Activated CD8-positive, alpha-beta T cell treated with anti-CD3 and anti-CD28 coated beads, Interleukin-2, amount 10 ng/mL, durations not matched to agents 7 days and 5 days (primary cell): Measurements from ENCODE around the gene FKBP14. TPM values are rescaled to one million over a fixed set of nuclear protein-coding genes. Genes with fewer than 3 reads are reported as not detected.

ENCODE experiments used
- ATAC-seq: fragments of 150-1000 bp; cut with Tn5 transposase; one replicate; pipeline ENCODE4 v1.10.0; 2021; ENCODE audit warnings: moderate library complexity
- CTCF ChIA-PET: fragments of 350-600 bp; sonication (Branson Sonifier 250); formaldehyde crosslinking; loops from one replicate; lab custom pipeline; 2021; ENCODE audit warnings: antibody characterized with exemption; lab: Charles Lee
- POLR2A ChIA-PET: fragments of 350-600 bp; sonication (Branson Sonifier 250); formaldehyde crosslinking; loops from one replicate; lab custom pipeline; 2021; ENCODE audit warnings: antibody characterized with exemption; lab: Charles Lee
- DNase-seq: peaks from one replicate; pipeline ENCODE4 v3.0.0-alpha.2; 2020
- H3K27ac Mint-ChIP-seq: one replicate; pipeline ENCODE4 v1.8.0; 2021; ENCODE audit warnings: mild to moderate bottlenecking, mixed read lengths
- H3K27me3 Mint-ChIP-seq: one replicate; pipeline ENCODE4 v1.8.0; 2021; ENCODE audit warnings: low read depth, mixed read lengths
- H3K36me3 Mint-ChIP-seq: one replicate; pipeline ENCODE4 v1.8.0; 2021; ENCODE audit warnings: low read depth, mixed read lengths
- H3K4me1 Mint-ChIP-seq: one replicate; pipeline ENCODE4 v1.8.0; 2021; ENCODE audit warnings: low read depth, mixed read lengths
- H3K4me3 Mint-ChIP-seq: one replicate; pipeline ENCODE4 v1.8.0; 2021; ENCODE audit warnings: mild to moderate bottlenecking, mixed read lengths
- H3K9me3 Mint-ChIP-seq: one replicate; pipeline ENCODE4 v1.8.0; 2022; ENCODE audit warnings: mixed read lengths; ENCODE audit not compliant: insufficient read depth
- total RNA-seq, 2 experiments: library from RNA; stranded (reverse); gene quantifications; one replicate each; pipeline ENCODE4 v1.2.3, GENCODE V29; 2021

FKBP14 gene
- total RNA-seq, 2 experiments from 2014 or later: 4.2 to 5.4 TPM

DNA sequence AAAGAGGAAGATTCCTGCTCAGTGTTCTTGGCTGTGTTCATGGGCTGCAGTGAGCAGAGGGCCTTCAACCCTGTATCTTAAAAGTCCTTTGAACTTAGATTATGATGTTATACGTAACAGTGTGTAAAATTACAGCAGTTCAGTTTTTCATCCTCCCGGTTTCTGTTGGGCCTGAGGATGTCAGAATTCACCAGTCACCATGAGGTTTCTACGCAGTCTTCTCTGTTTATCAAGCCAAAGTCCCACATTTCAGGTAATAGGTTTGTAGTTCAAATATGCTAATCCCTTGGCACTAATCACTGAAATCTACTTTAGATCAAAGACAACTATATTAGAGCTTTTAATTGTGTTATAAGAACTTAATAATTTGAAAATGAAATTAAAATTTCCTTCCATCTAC is 26.6 kb upstream of the FKBP14 start:
- H3K36me3 Mint-ChIP-seq: peaks cover 10% of the 10 kb centered on the region
- no peaks in the 10 kb centered on the region for H3K27me3 Mint-ChIP-seq
- H3K4me3 Mint-ChIP-seq: no peak overlapping the region
- ChIA-PET CTCF (interaction anchor here (1.0 kb wide), 1 partner anchor 9 kb away, joined by 7 read pairs; no protein-coding TSS in a partner anchor), POLR2A (no interaction called here)
- DNase-seq: no peak
- H3K4me1 Mint-ChIP-seq: no peaks in the 10 kb centered on the region
- H3K9me3 Mint-ChIP-seq: no peaks in the 10 kb centered on the region
- H3K27ac Mint-ChIP-seq: no peak overlapping the region
- ATAC-seq: no peak

DNA sequence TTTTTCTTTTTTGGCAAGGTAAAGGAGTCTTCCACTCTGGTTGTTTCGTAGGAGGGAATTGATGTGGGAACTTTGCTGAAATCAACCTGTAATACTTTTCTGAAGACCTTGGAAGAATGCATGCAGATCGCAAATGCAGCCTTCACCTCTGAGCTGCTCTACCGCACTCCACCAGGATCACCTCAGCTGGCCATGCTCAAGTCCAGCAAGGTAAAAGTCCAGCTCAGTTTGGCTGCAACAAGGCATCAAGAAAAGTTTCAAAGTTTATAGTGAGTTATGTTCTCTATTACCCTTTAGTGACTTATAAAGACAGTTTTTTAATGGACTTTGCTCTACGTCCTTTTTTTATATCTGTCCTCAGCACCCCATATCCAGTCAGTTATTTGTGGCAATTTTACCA is 22.7 kb upstream of the FKBP14 start:
- Mint-ChIP-seq H3K4me3 (no peak overlapping the region), H3K9me3 (no peaks in the 10 kb centered on the region), H3K36me3 (peaks cover 11% of the 10 kb centered on the region), H3K4me1 (no peaks in the 10 kb centered on the region), H3K27me3 (no peaks in the 10 kb centered on the region), H3K27ac (no peak overlapping the region)
- ATAC-seq: no peak
- ChIA-PET POLR2A (no interaction called here), CTCF (interaction anchor here (1.5 kb wide), 1 partner anchor 13 kb away, joined by 6 read pairs; no protein-coding TSS in a partner anchor)
- DNase-seq: no peak

DNA sequence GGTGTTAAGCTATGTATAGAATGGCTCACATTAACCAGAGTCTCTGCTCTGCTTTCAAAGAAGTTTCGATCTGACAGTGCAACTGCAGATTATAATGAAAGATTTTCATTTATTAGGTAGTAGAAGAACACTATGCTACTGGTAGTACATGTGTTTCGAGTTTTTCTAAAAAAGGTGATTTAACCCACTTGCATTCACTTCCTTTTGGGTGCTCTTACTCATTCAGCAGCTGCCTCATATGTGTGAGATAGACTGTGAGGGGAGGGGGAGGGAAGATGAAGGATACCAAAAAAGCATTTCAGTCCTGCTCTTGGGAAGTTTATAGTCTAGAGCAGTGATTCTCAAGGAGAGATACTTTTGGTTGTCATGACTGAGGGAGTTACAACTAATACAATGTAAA is 22.1 kb upstream of the FKBP14 start:
- Mint-ChIP-seq H3K36me3 (peaks cover 11% of the 10 kb centered on the region), H3K4me1 (no peaks in the 10 kb centered on the region), H3K27ac (no peak overlapping the region), H3K9me3 (no peaks in the 10 kb centered on the region), H3K27me3 (no peaks in the 10 kb centered on the region), H3K4me3 (no peak overlapping the region)
- no peak for DNase-seq
- ChIA-PET CTCF (interaction anchor here (1.5 kb wide), 1 partner anchor 14 kb away, joined by 6 read pairs; no protein-coding TSS in a partner anchor), POLR2A (no interaction called here)
- no peak for ATAC-seq

DNA sequence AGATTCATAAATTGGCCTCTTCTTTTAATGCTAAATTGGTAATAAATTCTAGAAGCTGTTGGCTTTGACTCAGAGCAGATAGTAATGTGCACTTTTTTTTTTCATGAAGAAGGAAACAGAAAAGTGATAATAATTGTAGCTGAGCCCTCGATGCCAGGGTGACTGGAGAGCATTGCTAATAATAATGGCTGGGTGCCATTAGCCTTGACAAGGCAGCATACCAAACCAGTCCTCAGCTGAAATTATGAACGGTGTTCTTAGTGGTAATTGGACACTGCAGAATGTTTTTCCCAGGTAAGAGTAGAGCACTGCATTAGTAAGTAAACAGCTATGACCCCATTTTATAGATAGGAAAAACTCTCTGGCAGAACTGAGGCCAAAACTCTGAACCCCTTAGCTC is 20.6 kb upstream of the FKBP14 start:
- Mint-ChIP-seq H3K36me3 (peaks cover 11% of the 10 kb centered on the region), H3K27me3 (no peaks in the 10 kb centered on the region)

DNA sequence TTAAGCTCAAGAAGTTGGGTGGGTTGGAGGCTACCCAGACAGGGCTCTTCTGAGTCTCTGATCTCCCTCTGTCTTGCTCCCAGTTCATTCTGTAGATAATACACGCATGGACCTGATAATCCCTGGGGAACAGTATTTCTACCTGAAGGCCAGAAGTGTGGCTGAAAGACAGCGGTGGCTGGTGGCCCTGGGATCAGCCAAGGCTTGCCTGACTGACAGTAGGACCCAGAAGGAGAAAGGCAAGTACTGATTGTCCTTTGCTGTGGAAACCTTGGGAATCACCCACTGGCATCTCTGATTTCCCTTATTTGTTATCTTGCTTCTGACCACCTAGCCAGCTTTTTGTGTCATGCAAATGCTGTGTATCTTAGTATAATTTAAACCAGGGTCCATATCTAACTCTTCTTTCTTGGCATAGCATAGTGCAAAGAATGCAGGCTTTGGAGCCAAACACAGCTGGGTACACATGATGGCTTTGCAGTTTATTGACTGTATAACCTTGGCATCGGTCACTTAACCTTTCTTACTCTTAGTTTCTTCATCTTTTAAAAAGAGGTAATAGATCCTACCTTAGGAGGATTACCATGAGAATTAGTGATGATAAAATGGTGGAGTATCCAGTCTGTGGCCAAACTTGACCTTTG is 19.7 kb upstream of the FKBP14 start:
- ATAC-seq (no peak), DNase-seq (no peak)
- Mint-ChIP-seq H3K27me3 (no peaks in the 10 kb centered on the region), H3K9me3 (no peaks in the 10 kb centered on the region), H3K4me3 (no peak overlapping the region), H3K4me1 (peaks cover 11% of the 10 kb centered on the region), H3K27ac (no peak overlapping the region), H3K36me3 (peaks cover 11% of the 10 kb centered on the region)
- ChIA-PET CTCF (interaction anchor here (2.4 kb wide), 1 partner anchor 16 kb away, joined by 12 read pairs; no protein-coding TSS in a partner anchor), POLR2A (no interaction called here)

More for the DNA sequence above, 20.6 kb upstream of the FKBP14 start:
- no peak for ATAC-seq
- Mint-ChIP-seq H3K27ac (no peak overlapping the region), H3K4me1 (peaks cover 7% of the 10 kb centered on the region), H3K4me3 (no peak overlapping the region), H3K9me3 (no peaks in the 10 kb centered on the region)
- ChIA-PET CTCF (interaction anchor here (1.4 to 2.4 kb wide), 2 partner anchors 15 to 693 kb away, joined by 3 to 12 read pairs; no protein-coding TSS in a partner anchor), POLR2A (no interaction called here)
- no peak for DNase-seq

DNA sequence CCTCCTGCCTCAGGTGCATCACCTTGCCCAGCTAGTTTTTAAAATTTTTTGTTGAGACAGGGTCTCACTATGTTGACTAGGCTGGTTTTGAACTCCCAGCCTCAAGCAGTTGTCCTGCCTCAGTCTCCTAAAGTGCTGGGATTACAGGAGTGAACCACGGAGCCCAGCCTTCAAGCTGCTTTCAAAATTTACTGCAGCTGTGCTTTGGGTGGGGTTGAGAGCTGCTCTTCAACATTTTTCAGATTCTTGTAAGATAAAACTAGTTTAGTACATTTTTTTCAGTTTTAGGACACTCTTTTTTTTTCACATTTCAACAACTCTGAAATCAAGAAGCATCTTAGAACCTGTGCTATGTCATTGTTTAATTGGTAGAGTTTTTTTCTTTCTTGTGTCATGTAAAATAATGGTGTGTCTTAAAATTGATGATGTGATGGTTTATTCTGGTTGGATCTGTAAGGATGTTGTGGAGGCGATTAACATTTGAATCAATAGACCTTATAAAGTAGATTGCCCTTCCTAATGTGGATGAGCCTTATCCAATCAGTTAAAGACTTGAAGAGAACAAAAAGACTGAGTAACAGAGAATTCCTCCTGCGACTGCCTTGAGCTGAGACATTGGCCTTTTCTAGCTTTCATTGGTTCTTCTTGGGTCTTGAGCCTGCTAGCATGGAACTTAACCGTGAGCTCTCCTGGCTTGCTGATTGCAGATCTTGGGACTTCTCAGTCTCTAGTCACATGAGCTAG is 15.2 kb upstream of the FKBP14 start:
- Mint-ChIP-seq H3K27ac (no peak overlapping the region), H3K4me1 (peaks cover 16% of the 10 kb centered on the region), H3K4me3 (no peak overlapping the region), H3K9me3 (no peaks in the 10 kb centered on the region), H3K27me3 (no peaks in the 10 kb centered on the region), H3K36me3 (peaks cover 6% of the 10 kb centered on the region)
- no peak for DNase-seq
- ChIA-PET POLR2A (no interaction called here), CTCF (interaction anchor here (0.6 to 5.7 kb wide), 3 partner anchors 12 to 22 kb away, joined by 3 to 33 read pairs (median 3); no protein-coding TSS in a partner anchor)
- no peak for ATAC-seq

DNA sequence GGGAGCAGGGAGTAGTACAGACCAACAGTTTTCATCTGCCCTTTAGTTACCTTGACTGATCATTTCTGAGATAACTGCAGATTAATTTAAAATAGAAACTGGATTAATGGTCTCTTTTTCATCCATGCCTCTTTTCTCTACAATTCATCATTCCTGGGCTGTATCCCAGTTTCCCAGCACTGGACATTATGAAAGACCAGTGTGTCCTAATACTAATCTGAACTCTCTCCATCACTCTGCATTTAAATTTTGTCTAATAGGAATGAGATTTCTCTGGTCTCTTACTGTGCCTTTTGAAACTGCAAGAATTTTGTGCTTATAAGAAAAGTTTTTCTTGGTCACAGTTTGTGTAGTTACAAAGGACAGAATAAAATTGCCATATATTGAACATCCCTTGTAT is 14.4 kb upstream of the FKBP14 start:
- H3K36me3 Mint-ChIP-seq: no peaks in the 10 kb centered on the region
- H3K4me1 Mint-ChIP-seq: peaks cover 16% of the 10 kb centered on the region
- H3K4me3 Mint-ChIP-seq: no peak overlapping the region
- no peaks in the 10 kb centered on the region for H3K9me3 Mint-ChIP-seq
- no peak for DNase-seq
- CTCF ChIA-PET: interaction anchor here (0.6 to 5.7 kb wide), 3 partner anchors 11 to 21 kb away, joined by 3 to 33 read pairs (median 3); no protein-coding TSS in a partner anchor
- no peak overlapping the region for H3K27ac Mint-ChIP-seq
- no peak for ATAC-seq
- H3K27me3 Mint-ChIP-seq: no peaks in the 10 kb centered on the region
- POLR2A ChIA-PET: no interaction called here

DNA sequence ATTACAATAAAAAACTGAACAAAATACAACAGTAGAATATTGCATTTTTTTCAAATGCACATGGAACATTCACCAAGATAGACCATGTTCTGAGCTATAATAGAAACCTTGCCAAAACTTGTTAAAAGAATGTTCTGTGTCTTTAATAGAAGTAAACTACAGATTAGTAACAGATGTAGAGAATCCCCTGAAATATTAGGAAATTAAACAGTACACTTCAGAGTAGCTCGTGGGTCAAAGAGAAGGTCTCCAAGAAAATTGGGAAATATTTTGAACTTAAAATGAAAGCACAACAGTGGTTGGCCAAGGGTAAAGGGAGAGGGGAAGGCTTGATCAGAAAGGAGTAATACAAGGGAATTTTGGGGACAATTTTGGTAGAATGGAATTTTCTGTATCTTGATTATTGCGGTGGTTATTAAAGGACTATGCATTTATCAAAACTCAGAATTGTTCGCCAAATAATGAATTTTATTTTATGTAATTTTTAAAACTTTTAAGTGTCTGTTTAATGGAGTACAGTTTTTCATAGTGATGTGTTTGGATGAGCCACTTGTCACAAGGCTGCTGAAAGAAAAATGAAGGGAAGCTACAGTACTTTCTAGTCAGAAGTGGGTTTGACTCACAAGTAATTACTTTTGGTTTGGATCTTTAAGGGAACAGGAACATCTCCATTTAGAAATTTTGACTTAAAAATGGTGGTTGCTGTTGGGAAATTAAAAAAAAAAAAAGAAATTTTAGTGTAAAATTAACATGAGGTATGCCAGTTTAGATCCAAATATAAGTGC is 11.9 kb upstream of the FKBP14 start:
- DNase-seq: no peak
- Mint-ChIP-seq H3K27me3 (no peaks in the 10 kb centered on the region), H3K4me3 (no peak overlapping the region), H3K9me3 (no peaks in the 10 kb centered on the region), H3K27ac (no peak overlapping the region), H3K4me1 (peaks cover 16% of the 10 kb centered on the region), H3K36me3 (no peaks in the 10 kb centered on the region)
- CTCF ChIA-PET: interaction anchor here (1.2 to 5.7 kb wide), 2 partner anchors 9 to 24 kb away, joined by 3 to 33 read pairs; no protein-coding TSS in a partner anchor
- ATAC-seq: no peak
- POLR2A ChIA-PET: no interaction called here

DNA sequence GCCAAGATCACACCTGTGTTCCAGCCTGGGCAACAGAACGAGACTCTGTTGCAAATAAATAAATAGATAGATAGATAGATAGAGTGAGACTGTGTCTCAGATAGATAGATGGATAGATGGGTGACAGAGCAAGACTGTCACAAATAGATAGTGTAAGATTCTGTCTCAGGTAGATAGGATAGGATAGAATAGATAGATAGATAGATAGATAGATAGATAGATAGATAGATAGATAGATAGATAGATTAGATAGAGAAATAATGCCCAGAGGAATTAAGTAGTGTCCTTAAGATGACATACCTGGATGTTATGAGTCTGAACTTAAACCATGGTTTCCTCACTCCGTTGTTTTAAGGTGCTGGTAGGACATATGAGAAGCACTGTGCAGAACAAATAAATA is 9.7 kb upstream of the FKBP14 start:
- ChIA-PET POLR2A (no interaction called here), CTCF (interaction anchor here (1.1 kb wide), 1 partner anchor 26 kb away, joined by 3 read pairs; no protein-coding TSS in a partner anchor)
- H3K4me3 Mint-ChIP-seq: no peak overlapping the region

DNA sequence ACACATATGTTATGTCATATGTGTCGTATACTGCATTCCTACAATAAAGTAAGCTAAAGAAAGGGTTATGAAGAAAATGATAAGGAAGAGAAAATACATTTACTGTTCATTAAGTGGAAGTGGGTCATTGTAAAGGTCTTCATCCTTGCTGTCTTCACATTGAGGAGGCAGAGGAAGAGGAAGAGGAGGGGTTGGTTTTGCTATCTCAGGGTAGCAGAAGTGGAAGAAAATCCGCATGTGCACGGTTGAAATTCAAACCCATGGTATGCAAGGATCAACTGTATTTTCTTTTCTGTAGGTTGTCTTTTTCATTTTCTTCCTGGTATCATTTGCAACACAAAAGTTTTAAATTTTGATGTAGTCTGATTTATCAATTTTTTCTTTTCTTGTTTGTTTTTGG is 8.0 kb upstream of the FKBP14 start:
- CTCF ChIA-PET: interaction anchor here (0.8 kb wide), 1 partner anchor 28 kb away, joined by 3 read pairs; no protein-coding TSS in a partner anchor
- Mint-ChIP-seq H3K9me3 (no peaks in the 10 kb centered on the region), H3K36me3 (no peaks in the 10 kb centered on the region), H3K4me3 (no peak overlapping the region), H3K4me1 (peaks cover 4% of the 10 kb centered on the region), H3K27ac (no peak overlapping the region), H3K27me3 (no peaks in the 10 kb centered on the region)
- ATAC-seq: no peak
- no peak for DNase-seq
- POLR2A ChIA-PET: no interaction called here

More for the DNA sequence above, 9.7 kb upstream of the FKBP14 start:
- DNase-seq: no peak
- Mint-ChIP-seq H3K9me3 (no peaks in the 10 kb centered on the region), H3K27ac (no peak overlapping the region), H3K27me3 (no peaks in the 10 kb centered on the region), H3K36me3 (no peaks in the 10 kb centered on the region), H3K4me1 (peaks cover 8% of the 10 kb centered on the region)
- no peak for ATAC-seq

DNA sequence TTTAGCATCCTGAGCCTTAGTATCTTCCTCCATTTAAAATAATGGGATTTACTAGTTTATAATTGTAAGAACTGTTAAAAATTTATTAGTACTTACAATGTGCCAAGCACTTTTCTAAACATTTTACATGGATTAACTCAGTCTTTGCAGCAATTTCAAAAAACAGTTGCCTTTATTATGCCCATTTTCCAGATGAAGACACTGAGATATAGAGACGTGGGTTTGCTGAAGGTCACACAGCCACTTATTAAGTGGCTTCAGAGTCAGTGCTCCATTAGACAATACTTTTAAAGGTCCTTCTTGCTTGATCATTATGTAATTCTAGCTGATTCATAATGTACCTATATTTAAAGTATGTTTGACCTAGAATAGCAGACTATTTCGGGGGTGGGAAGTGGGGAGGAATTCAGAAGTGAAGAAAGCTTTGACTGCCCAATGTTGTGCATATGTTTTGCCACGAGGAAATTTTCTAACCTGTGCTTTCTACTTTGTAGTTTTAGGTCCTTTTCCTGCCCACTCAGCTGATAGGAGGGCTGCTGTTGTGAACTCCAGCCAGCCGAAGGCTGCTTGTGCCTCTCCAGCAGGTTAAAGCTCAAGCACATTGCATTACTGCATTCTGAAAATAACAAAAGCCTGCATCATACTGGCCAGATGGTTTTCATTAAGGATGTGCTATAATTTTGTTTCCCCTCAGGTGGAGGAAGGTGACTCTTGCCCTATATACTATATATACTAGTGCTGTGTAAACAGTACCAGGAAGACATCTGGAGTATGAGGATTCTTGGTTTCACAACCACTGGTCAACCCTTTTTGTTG is 6.0 kb upstream of the FKBP14 start:
- no peaks in the 10 kb centered on the region for H3K27me3 Mint-ChIP-seq
- ATAC-seq (no peak), DNase-seq (no peak)
- no peak overlapping the region for H3K27ac Mint-ChIP-seq
- ChIA-PET CTCF (interaction anchor here (5.5 kb wide), 1 partner anchor 29 kb away, joined by 42 read pairs; no protein-coding TSS in a partner anchor), POLR2A (no interaction called here)
- no peak overlapping the region for H3K4me3 Mint-ChIP-seq
- no peaks in the 10 kb centered on the region for H3K9me3 Mint-ChIP-seq
- H3K4me1 Mint-ChIP-seq: peaks cover 9% of the 10 kb centered on the region
- H3K36me3 Mint-ChIP-seq: no peaks in the 10 kb centered on the region
